Osteoblast (primary cell): ENCODE data around the gene NID1. TPM values are rescaled to one million over a fixed set of nuclear protein-coding genes. Genes with fewer than 3 reads are reported as not detected.

ENCODE experiments used
- DNase-seq: peaks from one replicate; pipeline ENCODE4 v3.0.0; 2011; ENCODE audit warnings: low spot score, mixed read lengths; ENCODE audit not compliant: insufficient read length; ENCODE audit errors: missing footprints
- H2AFZ ChIP-seq: 2 replicates; pipeline ENCODE4 v1.6.0; 2011; ENCODE audit warnings: mild to moderate bottlenecking, low read length
- H3K27ac ChIP-seq: 2 replicates; pipeline ENCODE4 v1.5.1; 2011; ENCODE audit warnings: mild to moderate bottlenecking, low read depth, low read length, moderate library complexity
- H3K27me3 ChIP-seq: 2 replicates; pipeline ENCODE4 v1.6.0; 2012; ENCODE audit warnings: mild to moderate bottlenecking, control low read depth, inconsistent platforms, low read length, moderate library complexity; ENCODE audit not compliant: insufficient read depth
- H3K36me3 ChIP-seq: 2 replicates; pipeline ENCODE4 v1.5.1; 2011; ENCODE audit warnings: mild to moderate bottlenecking, low read length, control low read depth, moderate library complexity; ENCODE audit not compliant: insufficient read depth
- H3K4me1 ChIP-seq: 2 replicates; pipeline ENCODE4 v1.5.1; 2011; ENCODE audit warnings: mild to moderate bottlenecking, low read length, control low read depth, moderate library complexity; ENCODE audit not compliant: insufficient read depth
- H3K4me2 ChIP-seq: 2 replicates; pipeline ENCODE4 v1.6.0; 2011; ENCODE audit warnings: mild to moderate bottlenecking, low read length; ENCODE audit not compliant: insufficient read depth
- H3K4me3 ChIP-seq: fragments of 200-600 bp; sonication (generic); 3 replicates; pipeline ENCODE4 v1.5.1; 2012; ENCODE audit warnings: mild to moderate bottlenecking, low read length, inconsistent platforms; ENCODE audit not compliant: insufficient read depth
- H3K79me2 ChIP-seq: 2 replicates; pipeline ENCODE4 v1.6.0; 2012; ENCODE audit warnings: mild to moderate bottlenecking, low read length, control low read depth, inconsistent platforms; ENCODE audit not compliant: insufficient read depth
- H3K9me3 ChIP-seq: 2 replicates; pipeline ENCODE4 v1.5.1; 2011; ENCODE audit warnings: low read depth, low read length, control low read depth
- H4K20me1 ChIP-seq: 2 replicates; pipeline ENCODE4 v1.6.0; 2012; ENCODE audit warnings: mild to moderate bottlenecking, low read length, control low read depth; ENCODE audit not compliant: insufficient read depth
- CTCF ChIP-seq: IDR thresholded peaks from 2 replicates; pipeline ENCODE4 v1.5.1; 2011; ENCODE audit warnings: mild to moderate bottlenecking, low read depth, low read length, moderate library complexity; ENCODE audit errors: extremely low read depth
- total RNA-seq: library from RNA; depleted of rRNA; stranded (reverse); fragments of >200 nt; gene quantifications from 2 replicates; pipeline ENCODE4 v1.2.3, GENCODE V29; 2012

NID1 gene
- total RNA-seq, 1 donor, result 40.2 TPM

GRCh38 chr1:235980976-235981375 lies 83.9 kb downstream of the NID1 start:
- H3K27ac ChIP-seq, result no peak overlapping the region
- H3K27me3 ChIP-seq, result no peaks in the 10 kb centered on the region
- DNase-seq, result no peak
- H3K4me2 ChIP-seq, result no peak overlapping the region
- H3K9me3 ChIP-seq, result peaks cover 2% of the 10 kb centered on the region
- H3K4me1 ChIP-seq, result peaks cover 29% of the 10 kb centered on the region
- no peak for TF ChIP-seq CTCF
- H3K4me3 ChIP-seq, result no peak overlapping the region
- no peaks in the 10 kb centered on the region for H4K20me1 ChIP-seq
- no peaks in the 10 kb centered on the region for H3K79me2 ChIP-seq
- H3K36me3 ChIP-seq, result peaks cover 20% of the 10 kb centered on the region
- H2AFZ ChIP-seq, result no peak overlapping the region

GRCh38 chr1:235979716-235980333 lies 85.1 kb downstream of the NID1 start:
- Histone ChIP-seq H3K27ac (no peak overlapping the region), H3K27me3 (no peaks in the 10 kb centered on the region), H3K4me2 (no peak overlapping the region), H3K79me2 (no peaks in the 10 kb centered on the region), H2AFZ (no peak overlapping the region), H3K4me3 (no peak overlapping the region), H3K9me3 (peaks cover 2% of the 10 kb centered on the region), H4K20me1 (no peaks in the 10 kb centered on the region), H3K36me3 (peaks cover 20% of the 10 kb centered on the region), H3K4me1 (peaks cover 21% of the 10 kb centered on the region)
- DNase-seq, result no peak
- TF ChIP-seq CTCF, result no peak

- no peak overlapping the region for H3K4me2 ChIP-seq
- peaks cover 19% of the 10 kb centered on the region for H3K4me1 ChIP-seq
- H3K9me3 ChIP-seq, result peaks cover 2% of the 10 kb centered on the region
- H3K79me2 ChIP-seq, result no peaks in the 10 kb centered on the region
- no peak for DNase-seq
- H3K27ac ChIP-seq, result no peak overlapping the region
- H3K36me3 ChIP-seq, result peaks cover 20% of the 10 kb centered on the region
- no peak for TF ChIP-seq CTCF
- no peaks in the 10 kb centered on the region for H4K20me1 ChIP-seq
- H3K27me3 ChIP-seq, result no peaks in the 10 kb centered on the region
- no peak overlapping the region for H2AFZ ChIP-seq
- H3K4me3 ChIP-seq, result no peak overlapping the region
These were observed 85.7 kb downstream of the NID1 start for GRCh38 chr1:235979176-235979575.

GRCh38 chr1:235976490-235976889 lies 88.4 kb downstream of the NID1 start:
- DNase-seq, result no peak
- Histone ChIP-seq H3K79me2 (no peaks in the 10 kb centered on the region), H3K4me3 (no peak overlapping the region), H3K36me3 (peaks cover 20% of the 10 kb centered on the region), H3K4me2 (no peak overlapping the region), H3K4me1 (peaks cover 14% of the 10 kb centered on the region), H3K9me3 (peaks cover 2% of the 10 kb centered on the region), H2AFZ (no peak overlapping the region), H3K27me3 (no peaks in the 10 kb centered on the region), H3K27ac (no peak overlapping the region), H4K20me1 (no peaks in the 10 kb centered on the region)
- no peak for TF ChIP-seq CTCF
